IMR-90 (cell line): ENCODE data around the gene ACOT7. TPM values are rescaled to one million over a fixed set of nuclear protein-coding genes. Genes with fewer than 3 reads are reported as not detected.

Experiments
- ATAC-seq: fragments of 200-7000 bp; cut with Tn5 transposase; 2 replicates; pipeline ENCODE4 v1.9.1; 2020; ENCODE audit warnings: low read depth, mild to moderate bottlenecking, moderate library complexity
- BruUV-seq: library from RNA; stranded (reverse); fragments of 400-500 nt; replicated peaks from 2 replicates; lab custom pipeline; 2021; lab: Mats Ljungman, UMichigan
- CTCF ChIA-PET: fragments of 300-600 bp; formaldehyde crosslinking; extraction: SDS; loops from one replicate; lab custom pipeline; 2021; ENCODE audit warnings: antibody characterized with exemption; lab: Yijun Ruan, JAX
- POLR2A ChIA-PET: fragments of 300-600 bp; sonication (Branson Sonifier 250); formaldehyde crosslinking; loops from one replicate; lab custom pipeline; 2022; ENCODE audit warnings: antibody characterized with exemption; ENCODE audit not compliant: unreplicated experiment; lab: Charles Lee
- DNase-seq: peaks from one replicate; pipeline ENCODE4 v3.0.0; 2013
- H2AFZ ChIP-seq: replicated peaks from 2 replicates; pipeline ENCODE3; 2013; ENCODE audit warnings: low read length, mild to moderate bottlenecking; ENCODE audit not compliant: poor library complexity
- H2AK5ac ChIP-seq: 2 replicates; pipeline ENCODE4 v1.6.1; 2013; ENCODE audit warnings: low read depth, low read length, inconsistent platforms
- H2AK9ac ChIP-seq: replicated peaks from 2 replicates; pipeline ENCODE3; 2013; ENCODE audit warnings: mild to moderate bottlenecking, low read depth, low read length, moderate library complexity; ENCODE audit not compliant: poor library complexity
- H2BK120ac ChIP-seq: 2 replicates; pipeline ENCODE4 v1.6.1; 2013; ENCODE audit warnings: low read depth, low read length, inconsistent platforms
- H2BK15ac ChIP-seq: 3 replicates; pipeline ENCODE4 v1.6.1; 2013; ENCODE audit warnings: low read depth, low read length, inconsistent platforms
- H2BK20ac ChIP-seq: 2 replicates; pipeline ENCODE4 v1.6.1; 2013; ENCODE audit warnings: low read depth, mild to moderate bottlenecking, inconsistent platforms, low read length, moderate library complexity
- H2BK5ac ChIP-seq: 2 replicates; pipeline ENCODE4 v1.6.1; 2013; ENCODE audit warnings: mild to moderate bottlenecking, low read depth, low read length, inconsistent platforms; ENCODE audit not compliant: poor library complexity, severe bottlenecking
- H3K14ac ChIP-seq: replicated peaks from 2 replicates; pipeline ENCODE4 v1.6.1; 2013; ENCODE audit warnings: low read depth, low read length, inconsistent platforms
- H3K18ac ChIP-seq: 2 replicates; pipeline ENCODE4 v1.6.1; 2013; ENCODE audit warnings: low read depth, low read length, control low read depth
- H3K23ac ChIP-seq: 2 replicates; pipeline ENCODE4 v1.6.1; 2013; ENCODE audit warnings: low read depth, low read length, inconsistent platforms
- H3K27ac ChIP-seq: 2 replicates; pipeline ENCODE4 v1.5.1; 2013; ENCODE audit warnings: mild to moderate bottlenecking, control low read depth, low read length; ENCODE audit not compliant: insufficient read depth
- H3K27me3 ChIP-seq: 2 replicates; pipeline ENCODE4 v1.6.1; 2013; ENCODE audit warnings: low read length; ENCODE audit not compliant: control insufficient read depth, insufficient read depth
- H3K36me3 ChIP-seq: 2 replicates; pipeline ENCODE4 v1.6.1; 2013; ENCODE audit warnings: low read length, mixed read lengths; ENCODE audit not compliant: control insufficient read depth, insufficient read depth
- H3K4ac ChIP-seq: 2 replicates; pipeline ENCODE4 v1.6.1; 2013; ENCODE audit warnings: low read depth, low read length, inconsistent platforms
- H3K4me1 ChIP-seq: 2 replicates; pipeline ENCODE4 v1.6.1; 2013; ENCODE audit warnings: low read length, mixed read lengths; ENCODE audit not compliant: control insufficient read depth, insufficient read depth
- H3K4me2 ChIP-seq: 2 replicates; pipeline ENCODE4 v1.6.1; 2013; ENCODE audit warnings: low read depth, mild to moderate bottlenecking, control low read depth, low read length, moderate library complexity
- H3K4me3 ChIP-seq: 2 replicates; pipeline ENCODE4 v1.5.1; 2013; ENCODE audit warnings: low read depth, mild to moderate bottlenecking, control low read depth, low read length, moderate library complexity; ENCODE audit not compliant: insufficient read depth
- H3K56ac ChIP-seq: 2 replicates; pipeline ENCODE4 v1.6.1; 2013; ENCODE audit warnings: low read length, inconsistent platforms; ENCODE audit not compliant: insufficient read depth; ENCODE audit errors: extremely low read depth
- H3K79me1 ChIP-seq, 2 experiments: 2 replicates each; pipeline ENCODE4 v1.6.1; 2013; ENCODE audit warnings: low read length in 2 of 2, inconsistent platforms in 1 of 2, low read depth in 1 of 2
- H3K9ac ChIP-seq: 2 replicates; pipeline ENCODE4 v1.6.1; 2013; ENCODE audit warnings: low read depth, low read length, control low read depth
- H3K9me1 ChIP-seq: 2 replicates; pipeline ENCODE4 v1.6.1; 2013; ENCODE audit warnings: low read length, inconsistent platforms; ENCODE audit not compliant: insufficient read depth
- H3K9me3 ChIP-seq: 2 replicates; pipeline ENCODE4 v1.6.1; 2013; ENCODE audit warnings: low read length; ENCODE audit not compliant: control insufficient read depth, insufficient read depth
- H4K20me1 ChIP-seq: 2 replicates; pipeline ENCODE4 v1.6.1; 2013; ENCODE audit warnings: low read length, inconsistent platforms; ENCODE audit not compliant: insufficient read depth
- H4K5ac ChIP-seq: 2 replicates; pipeline ENCODE4 v1.6.1; 2013; ENCODE audit warnings: mild to moderate bottlenecking, low read depth, low read length, control low read depth
- H4K8ac ChIP-seq, 2 experiments: 2 replicates each; pipeline ENCODE4 v1.6.1; 2013; ENCODE audit warnings: low read depth in 2 of 2, low read length in 2 of 2, control low read depth in 1 of 2, inconsistent platforms in 1 of 2
- H4K91ac ChIP-seq: 2 replicates; pipeline ENCODE4 v1.6.1; 2013; ENCODE audit warnings: low read depth, low read length, inconsistent platforms; ENCODE audit not compliant: insufficient read depth
- BHLHE40 ChIP-seq: fragments of 150-350 bp; IDR thresholded peaks from 2 replicates; pipeline ENCODE4 v1.6.1; 2016; ENCODE audit warnings: mild to moderate bottlenecking, low read depth, low read length
- CEBPB ChIP-seq: IDR thresholded peaks from 2 replicates; pipeline ENCODE4 v1.6.1; 2012; ENCODE audit warnings: low read depth, low read length, improper control_type of control experiment
- CHD1 ChIP-seq: IDR thresholded peaks from 2 replicates; pipeline ENCODE4 v1.6.1; 2012; ENCODE audit warnings: low read depth, low read length, improper control_type of control experiment
- FOS ChIP-seq: fragments of 150-350 bp; IDR thresholded peaks from 2 replicates; pipeline ENCODE4 v1.6.1; 2016; ENCODE audit warnings: low read depth, low read length
- MAFK ChIP-seq: IDR thresholded peaks from 2 replicates; pipeline ENCODE4 v1.6.1; 2012; ENCODE audit warnings: low read depth, low read length, improper control_type of control experiment
- MAZ ChIP-seq: IDR thresholded peaks from 2 replicates; pipeline ENCODE4 v1.6.1; 2012; ENCODE audit warnings: low read depth, mild to moderate bottlenecking, low read length, improper control_type of control experiment, moderate library complexity, borderline replicate concordance
- MXI1 ChIP-seq: IDR thresholded peaks from 2 replicates; pipeline ENCODE4 v1.6.1; 2012; ENCODE audit warnings: low read depth, mild to moderate bottlenecking, low read length, moderate library complexity, borderline replicate concordance
- NFE2L2 ChIP-seq: fragments of 150-350 bp; IDR thresholded peaks from 2 replicates; pipeline ENCODE4 v1.6.1; 2016; ENCODE audit warnings: low read depth, mild to moderate bottlenecking, low read length
- POLR2A ChIP-seq: IDR thresholded peaks from 2 replicates; pipeline ENCODE4 v1.6.1; 2012; ENCODE audit warnings: mild to moderate bottlenecking, low read depth, low read length
- RAD21 ChIP-seq: IDR thresholded peaks from 2 replicates; pipeline ENCODE4 v1.6.1; 2012; ENCODE audit warnings: low read length, improper control_type of control experiment
- RCOR1 ChIP-seq: IDR thresholded peaks from 2 replicates; pipeline ENCODE4 v1.6.1; 2012; ENCODE audit warnings: mild to moderate bottlenecking, low read length, improper control_type of control experiment; ENCODE audit not compliant: insufficient replicate concordance
- RFX5 ChIP-seq: IDR thresholded peaks from 2 replicates; pipeline ENCODE4 v1.8.0; 2012; ENCODE audit warnings: low read depth, mild to moderate bottlenecking, low read length, moderate library complexity
- SMC3 ChIP-seq: fragments of 150-350 bp; IDR thresholded peaks from 2 replicates; pipeline ENCODE4 v1.6.1; 2016; ENCODE audit warnings: low read depth, mild to moderate bottlenecking, antibody characterized with exemption, low read length, moderate library complexity
- WGBS, 2 experiments: methylation state at CpG; one replicate each; pipeline versions ENCODE4 v1.1.5 to v1.1.7; 2013; ENCODE audit warnings: missing lambda C conversion rate in 2 of 2; ENCODE audit not compliant: insufficient read length in 1 of 2; ENCODE audit errors: extremely low coverage in 2 of 2; 5-methylcytosine and 5-hydroxymethylcytosine counted together
- dilution Hi-C: fragments of 300-500 bp; cut with HindIII; formaldehyde crosslinking; loops from one replicate; pipeline ENCODE4 v1.14.3; 2018; ENCODE audit warnings: low sequenced_read_pairs; ENCODE audit not compliant: unreplicated experiment
- in situ Hi-C: fragments of 300-500 bp; cut with MboI; formaldehyde crosslinking; loops from 3 replicates; pipeline ENCODE4 v1.14.3; 2019; ENCODE audit warnings: low sequenced_read_pairs, inconsistent platforms, mixed read lengths
- intact Hi-C: fragments of 100-400 bp; cut with micrococcal nuclease; formaldehyde crosslinking; loops from 2 replicates; pipeline ENCODE4 v1.10.0; 2022
- polyA plus RNA-seq, 3 experiments: library from polyadenylated mRNA; depleted of rRNA; stranded (reverse); fragments of >200 nt; gene quantifications; 2 replicates each; pipeline ENCODE4 v1.2.3, GENCODE V29; 2012; ENCODE audit warnings: low replicate concordance in 1 of 3
- total RNA-seq: library from RNA; depleted of rRNA; stranded (reverse); fragments of >200 nt; gene quantifications from 2 replicates; pipeline ENCODE4 v1.2.3, GENCODE V29; 2012
- TF ChIP-seq, protein P1 (sequence below): conservative IDR thresholded peaks from 2 replicates; pipeline ENCODE4 v1.5.1; 2012; ENCODE audit warnings: mild to moderate bottlenecking, low read depth, low read length, improper control_type of control experiment
- TF ChIP-seq, protein P2 (sequence below): fragments of 150-350 bp; IDR thresholded peaks from 2 replicates; pipeline ENCODE4 v1.6.1; 2017; ENCODE audit warnings: mild to moderate bottlenecking, antibody characterized with exemption, low read length, low read depth
- TF ChIP-seq, protein P3 (sequence below): fragments of 150-350 bp; IDR thresholded peaks from 2 replicates; pipeline ENCODE4 v1.6.1; 2016; ENCODE audit warnings: low read depth, mild to moderate bottlenecking, low read length, moderate library complexity, borderline replicate concordance

ACOT7 gene
- total and polyA plus RNA-seq, 2 of the 4 experiments (the other 2 are of a cell fraction) = 51.6 to 242 TPM

DNA sequence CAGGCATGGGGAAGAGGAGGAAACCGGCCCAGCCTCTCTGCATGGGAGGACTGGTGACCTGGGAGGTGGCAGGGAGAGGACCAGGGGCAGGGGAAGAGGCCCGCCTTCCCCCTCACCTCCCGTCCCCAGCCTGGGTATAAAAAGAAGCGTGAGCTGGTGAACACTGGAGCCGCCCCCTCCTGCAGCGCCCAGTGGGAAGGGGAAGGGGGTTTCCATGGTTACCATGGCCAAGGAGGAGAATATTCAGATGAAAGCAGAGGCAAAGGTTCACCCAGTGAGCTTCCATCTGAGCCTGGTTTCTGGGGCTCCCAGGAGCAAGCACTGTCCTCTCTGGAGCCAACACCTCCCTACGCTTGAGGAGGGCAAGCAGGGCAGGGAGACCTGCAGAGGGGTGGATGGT, 54.9 kb downstream of the ACOT7 start:
- Histone ChIP-seq H3K9me3 (no peaks in the 10 kb centered on the region), H3K4ac (no peak overlapping the region), H2AK9ac (no peak overlapping the region), H3K4me2 (no peak overlapping the region), H2BK20ac (no peak overlapping the region), H3K56ac (no peak overlapping the region), H3K27me3 (no peaks in the 10 kb centered on the region), H2AK5ac (no peak overlapping the region), H2BK120ac (no peak overlapping the region), H3K36me3 (peaks cover 5% of the 10 kb centered on the region; the same call in 1 of the 2 replicates), H4K5ac (no peak overlapping the region), H3K9ac (no peak overlapping the region), H3K23ac (no peak overlapping the region), H4K20me1 (peaks cover 11% of the 10 kb centered on the region), H3K9me1 (no peaks in the 10 kb centered on the region), H3K14ac (no peak overlapping the region), H4K91ac (no peak overlapping the region), H3K27ac (no peak overlapping the region), H2AFZ (no peak overlapping the region), H3K4me3 (no peak overlapping the region), H3K18ac (no peak overlapping the region), H3K79me1 (peaks cover 3 to 7% of the 10 kb centered on the region in 2 experiments; a peak in 3 of 4 replicates), H3K4me1 (no peaks in the 10 kb centered on the region; the same call in 1 of the 2 replicates), H2BK5ac (no peak overlapping the region), H2BK15ac (no peak overlapping the region), H4K8ac (no peak overlapping the region)
- intact Hi-C loops (no loop called here), in situ Hi-C loops (loop anchor here (25.0 kb wide), 1 partner anchor 826 kb away; no protein-coding TSS in a partner anchor), dilution Hi-C loops (no loop called here)
- no CpG with 5 or more reads among the region's 7 CpGs for WGBS, 2 experiments
- ChIA-PET CTCF (no interaction called here), POLR2A (no interaction called here)
- ATAC-seq (no peak), DNase-seq (no peak)
- TF ChIP-seq RFX5 = no peak
- no peak for TF ChIP-seq RAD21
- TF ChIP-seq SMC3 = no peak
- TF ChIP-seq MAZ = no peak
- no peak for TF ChIP-seq NFE2L2
- no peak for TF ChIP-seq RCOR1
- no peak for TF ChIP-seq CHD1
- TF ChIP-seq, protein P1, sequence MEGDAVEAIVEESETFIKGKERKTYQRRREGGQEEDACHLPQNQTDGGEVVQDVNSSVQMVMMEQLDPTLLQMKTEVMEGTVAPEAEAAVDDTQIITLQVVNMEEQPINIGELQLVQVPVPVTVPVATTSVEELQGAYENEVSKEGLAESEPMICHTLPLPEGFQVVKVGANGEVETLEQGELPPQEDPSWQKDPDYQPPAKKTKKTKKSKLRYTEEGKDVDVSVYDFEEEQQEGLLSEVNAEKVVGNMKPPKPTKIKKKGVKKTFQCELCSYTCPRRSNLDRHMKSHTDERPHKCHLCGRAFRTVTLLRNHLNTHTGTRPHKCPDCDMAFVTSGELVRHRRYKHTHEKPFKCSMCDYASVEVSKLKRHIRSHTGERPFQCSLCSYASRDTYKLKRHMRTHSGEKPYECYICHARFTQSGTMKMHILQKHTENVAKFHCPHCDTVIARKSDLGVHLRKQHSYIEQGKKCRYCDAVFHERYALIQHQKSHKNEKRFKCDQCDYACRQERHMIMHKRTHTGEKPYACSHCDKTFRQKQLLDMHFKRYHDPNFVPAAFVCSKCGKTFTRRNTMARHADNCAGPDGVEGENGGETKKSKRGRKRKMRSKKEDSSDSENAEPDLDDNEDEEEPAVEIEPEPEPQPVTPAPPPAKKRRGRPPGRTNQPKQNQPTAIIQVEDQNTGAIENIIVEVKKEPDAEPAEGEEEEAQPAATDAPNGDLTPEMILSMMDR = no peak
- TF ChIP-seq MXI1 = no peak
- no peak for TF ChIP-seq FOS
- TF ChIP-seq POLR2A = no peak
- TF ChIP-seq, protein P2, sequence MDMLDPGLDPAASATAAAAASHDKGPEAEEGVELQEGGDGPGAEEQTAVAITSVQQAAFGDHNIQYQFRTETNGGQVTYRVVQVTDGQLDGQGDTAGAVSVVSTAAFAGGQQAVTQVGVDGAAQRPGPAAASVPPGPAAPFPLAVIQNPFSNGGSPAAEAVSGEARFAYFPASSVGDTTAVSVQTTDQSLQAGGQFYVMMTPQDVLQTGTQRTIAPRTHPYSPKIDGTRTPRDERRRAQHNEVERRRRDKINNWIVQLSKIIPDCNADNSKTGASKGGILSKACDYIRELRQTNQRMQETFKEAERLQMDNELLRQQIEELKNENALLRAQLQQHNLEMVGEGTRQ = no peak
- TF ChIP-seq MAFK = no peak
- TF ChIP-seq, protein P3, sequence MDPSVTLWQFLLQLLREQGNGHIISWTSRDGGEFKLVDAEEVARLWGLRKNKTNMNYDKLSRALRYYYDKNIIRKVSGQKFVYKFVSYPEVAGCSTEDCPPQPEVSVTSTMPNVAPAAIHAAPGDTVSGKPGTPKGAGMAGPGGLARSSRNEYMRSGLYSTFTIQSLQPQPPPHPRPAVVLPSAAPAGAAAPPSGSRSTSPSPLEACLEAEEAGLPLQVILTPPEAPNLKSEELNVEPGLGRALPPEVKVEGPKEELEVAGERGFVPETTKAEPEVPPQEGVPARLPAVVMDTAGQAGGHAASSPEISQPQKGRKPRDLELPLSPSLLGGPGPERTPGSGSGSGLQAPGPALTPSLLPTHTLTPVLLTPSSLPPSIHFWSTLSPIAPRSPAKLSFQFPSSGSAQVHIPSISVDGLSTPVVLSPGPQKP = no peak
- no peak for TF ChIP-seq CEBPB
- no peak for TF ChIP-seq BHLHE40
- BruUV-seq = no TSS peak
